ENCODE measurements around the gene ARPC1A. TPM values are rescaled to one million over a fixed set of nuclear protein-coding genes. Genes with fewer than 3 reads are reported as not detected.
A peak's percentile ranks its signal among the peaks of the same experiment; 100 is the strongest.

The ARPC1A gene
- total RNA-seq, 1 experiment from 2014 or later, result 183 TPM

GRCh38 chr7:99394188-99394502 is 68.4 kb downstream of the ARPC1A start:
- ATAC-seq (no peak), DNase-seq (no peak)
- no peaks in the 10 kb centered on the region for H3K4me1 ChIP-seq (ENCODE audit: insufficient read depth, low read length)
- intact Hi-C loops (cut with micrococcal nuclease), result no loop called here
- no peaks in the 10 kb centered on the region for H3F3A ChIP-seq (ENCODE audit: low read length, unreplicated experiment)
- ChIA-PET CTCF (no interaction called here), POLR2A (ENCODE audit: unreplicated experiment) (no interaction called here)
- H3K79me2 ChIP-seq (ENCODE audit: low read length), result no peaks in the 10 kb centered on the region
- no TSS peak for BruUV-seq (replicated peaks)
- H3K9me2 ChIP-seq (replicated peaks; ENCODE audit: low read length), result no peaks in the 10 kb centered on the region
- no peak overlapping the region for H3K4me3 ChIP-seq (ENCODE audit: low read length)
- no peak for TF ChIP-seq EZH2phosphoT487 (IDR thresholded peaks at IDR 0.05; ENCODE audit: borderline replicate concordance, low read length)
- no peak for TF ChIP-seq CTCF (conservative IDR thresholded peaks at IDR 0.05; ENCODE audit: low read depth, low read length)
- TF ChIP-seq EZH2 (IDR thresholded peaks at IDR 0.05; ENCODE audit: low read length, unreplicated experiment), result no peak
- no peak overlapping the region for H2AFZ ChIP-seq (ENCODE audit: low read length)
- peaks cover 9% of the 10 kb centered on the region; the same call in 1 of the 2 replicates for H3K36me3 ChIP-seq (ENCODE audit: low read depth, low read length)
- H3K27me3 ChIP-seq (ENCODE audit: low read length), result no peaks in the 10 kb centered on the region
- H3K4me2 ChIP-seq (ENCODE audit: low read length), result no peak overlapping the region
- H3K9me3 ChIP-seq (ENCODE audit: low read length), result no peaks in the 10 kb centered on the region
- no peak overlapping the region for H3K9ac ChIP-seq (ENCODE audit: low read length)
- H3K27ac ChIP-seq (ENCODE audit: low read length), result no peak overlapping the region
- H4K20me1 ChIP-seq (ENCODE audit: low read length), result 0 out of 2 replicates have a peak, but pooled peaks cover 2% of the 10 kb centered on the region

- H3K9ac ChIP-seq (ENCODE audit: low read length), result no peak overlapping the region
- H4K20me1 ChIP-seq (ENCODE audit: low read length), result 0 out of 2 replicates have a peak, but pooled peaks cover 2% of the 10 kb centered on the region
- ChIA-PET POLR2A (ENCODE audit: unreplicated experiment) (no interaction called here), CTCF (no interaction called here)
- H3K9me2 ChIP-seq (replicated peaks; ENCODE audit: low read length), result no peaks in the 10 kb centered on the region
- H3K79me2 ChIP-seq (ENCODE audit: low read length), result no peaks in the 10 kb centered on the region
- intact Hi-C loops (cut with micrococcal nuclease), result no loop called here
- DNase-seq, result no peak
- H3K4me3 ChIP-seq (ENCODE audit: low read length), result no peak overlapping the region
- TF ChIP-seq CTCF (conservative IDR thresholded peaks at IDR 0.05; ENCODE audit: low read depth, low read length) (no peak), EZH2phosphoT487 (IDR thresholded peaks at IDR 0.05; ENCODE audit: borderline replicate concordance, low read length) (no peak), EZH2 (IDR thresholded peaks at IDR 0.05; ENCODE audit: low read length, unreplicated experiment) (no peak)
- H3K4me2 ChIP-seq (ENCODE audit: low read length), result no peak overlapping the region
- no peak overlapping the region for H2AFZ ChIP-seq (ENCODE audit: low read length)
- H3K4me1 ChIP-seq (ENCODE audit: insufficient read depth, low read length), result no peaks in the 10 kb centered on the region
- H3K27ac ChIP-seq (ENCODE audit: low read length), result no peak overlapping the region
- no peaks in the 10 kb centered on the region for H3K9me3 ChIP-seq (ENCODE audit: low read length)
- TSS peak; percentile 88 for BruUV-seq (replicated peaks)
- H3K27me3 ChIP-seq (ENCODE audit: low read length), result no peaks in the 10 kb centered on the region
- no peak for ATAC-seq
- H3F3A ChIP-seq (ENCODE audit: low read length, unreplicated experiment), result no peaks in the 10 kb centered on the region
- H3K36me3 ChIP-seq (ENCODE audit: low read depth, low read length), result peaks cover 17% of the 10 kb centered on the region
Measured at GRCh38 chr7:99395616-99396327, 70.1 kb downstream of the ARPC1A start.
